ENCODE data around the gene TRPM3.

DNA sequence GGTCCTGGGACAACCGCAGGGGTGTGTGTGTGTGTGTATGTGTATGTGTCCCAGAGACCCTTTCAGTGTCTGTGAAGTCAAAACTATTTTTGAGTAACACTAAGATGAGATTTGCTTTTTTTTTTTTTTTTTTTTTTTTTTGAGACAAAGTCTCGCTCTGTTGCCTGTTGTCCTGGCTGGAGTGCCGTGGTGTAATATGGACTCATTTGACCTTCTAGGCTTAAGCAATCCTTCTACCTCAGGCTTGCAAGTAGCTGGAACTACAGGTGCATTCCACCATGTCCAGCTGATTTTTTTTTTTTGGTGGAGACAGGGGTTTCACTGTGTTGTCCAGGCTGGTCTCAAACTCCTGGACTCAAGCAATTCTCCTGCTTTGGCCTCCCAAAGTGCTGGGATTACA, 609.6 kb downstream of the TRPM3 start:
- TF ChIP-seq CTCF (IDR thresholded peaks at IDR 0.05; ENCODE audit: insufficient read depth, low read length) (no peak), GABPA (IDR thresholded peaks at IDR 0.05; ENCODE audit: low read depth) (no peak)
